WERI-Rb-1 (cell line): ENCODE results near the gene NUP205.

Experiments used
- DNase-seq: peaks from one replicate; pipeline ENCODE4 v3.0.0-alpha.2; 2020
- H3K27ac ChIP-seq: fragments of 250-450 bp; sonication (Bioruptor Pico); 2 replicates; pipeline ENCODE4 v1.5.1; 2020; ENCODE audit warnings: mild to moderate bottlenecking, moderate library complexity
- H3K27me3 ChIP-seq: fragments of 250-450 bp; sonication (Bioruptor Pico); 2 replicates; pipeline ENCODE4 v1.5.1; 2021; ENCODE audit warnings: mild to moderate bottlenecking, low read depth, moderate library complexity; ENCODE audit not compliant: insufficient read depth, severe bottlenecking
- H3K36me3 ChIP-seq: fragments of 250-450 bp; sonication (Bioruptor Pico); 2 replicates; pipeline ENCODE4 v1.5.1; 2020; ENCODE audit warnings: mild to moderate bottlenecking, moderate library complexity
- H3K4me3 ChIP-seq: 2 replicates; pipeline ENCODE4 v1.5.1; 2011; ENCODE audit warnings: low read depth, mild to moderate bottlenecking, control low read depth, low read length
- H3K9me3 ChIP-seq: fragments of 250-450 bp; sonication (Bioruptor Pico); 2 replicates; pipeline ENCODE4 v1.5.1; 2021; ENCODE audit warnings: mild to moderate bottlenecking, moderate library complexity; ENCODE audit not compliant: severe bottlenecking
- TF ChIP-seq, protein P1 (sequence below): IDR thresholded peaks from 2 replicates; pipeline ENCODE4 v1.5.1; 2011; ENCODE audit warnings: low read depth, mild to moderate bottlenecking, control low read depth, inconsistent platforms, low read length

The NUP205 gene

DNA sequence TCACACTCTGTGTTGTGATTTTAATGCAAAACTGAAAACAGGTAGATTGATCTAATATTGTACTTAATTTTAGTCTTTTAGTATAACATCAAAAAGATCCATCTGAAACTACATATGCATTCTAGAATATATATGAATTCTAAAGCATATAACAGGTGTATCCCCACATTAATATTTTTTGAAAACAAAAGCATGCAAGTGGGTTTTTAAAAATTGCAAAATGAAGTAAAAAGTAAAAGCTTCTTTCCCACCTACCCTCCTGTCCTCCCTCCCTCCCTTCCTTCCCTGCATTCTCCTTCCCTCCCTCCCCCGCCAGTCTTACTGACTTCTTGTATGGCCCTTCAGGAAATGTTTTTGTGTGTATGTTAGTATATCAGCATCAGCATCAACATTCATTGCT is 90.0 kb downstream of the NUP205 start:
- H3K9me3 ChIP-seq = no peaks in the 10 kb centered on the region
- no peaks in the 10 kb centered on the region for H3K27me3 ChIP-seq
- no peak overlapping the region for H3K27ac ChIP-seq
- peaks cover 57% of the 10 kb centered on the region for H3K36me3 ChIP-seq
- TF ChIP-seq, protein P1, sequence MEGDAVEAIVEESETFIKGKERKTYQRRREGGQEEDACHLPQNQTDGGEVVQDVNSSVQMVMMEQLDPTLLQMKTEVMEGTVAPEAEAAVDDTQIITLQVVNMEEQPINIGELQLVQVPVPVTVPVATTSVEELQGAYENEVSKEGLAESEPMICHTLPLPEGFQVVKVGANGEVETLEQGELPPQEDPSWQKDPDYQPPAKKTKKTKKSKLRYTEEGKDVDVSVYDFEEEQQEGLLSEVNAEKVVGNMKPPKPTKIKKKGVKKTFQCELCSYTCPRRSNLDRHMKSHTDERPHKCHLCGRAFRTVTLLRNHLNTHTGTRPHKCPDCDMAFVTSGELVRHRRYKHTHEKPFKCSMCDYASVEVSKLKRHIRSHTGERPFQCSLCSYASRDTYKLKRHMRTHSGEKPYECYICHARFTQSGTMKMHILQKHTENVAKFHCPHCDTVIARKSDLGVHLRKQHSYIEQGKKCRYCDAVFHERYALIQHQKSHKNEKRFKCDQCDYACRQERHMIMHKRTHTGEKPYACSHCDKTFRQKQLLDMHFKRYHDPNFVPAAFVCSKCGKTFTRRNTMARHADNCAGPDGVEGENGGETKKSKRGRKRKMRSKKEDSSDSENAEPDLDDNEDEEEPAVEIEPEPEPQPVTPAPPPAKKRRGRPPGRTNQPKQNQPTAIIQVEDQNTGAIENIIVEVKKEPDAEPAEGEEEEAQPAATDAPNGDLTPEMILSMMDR = no peak
- no peak for DNase-seq
- H3K4me3 ChIP-seq = no peak overlapping the region

DNA sequence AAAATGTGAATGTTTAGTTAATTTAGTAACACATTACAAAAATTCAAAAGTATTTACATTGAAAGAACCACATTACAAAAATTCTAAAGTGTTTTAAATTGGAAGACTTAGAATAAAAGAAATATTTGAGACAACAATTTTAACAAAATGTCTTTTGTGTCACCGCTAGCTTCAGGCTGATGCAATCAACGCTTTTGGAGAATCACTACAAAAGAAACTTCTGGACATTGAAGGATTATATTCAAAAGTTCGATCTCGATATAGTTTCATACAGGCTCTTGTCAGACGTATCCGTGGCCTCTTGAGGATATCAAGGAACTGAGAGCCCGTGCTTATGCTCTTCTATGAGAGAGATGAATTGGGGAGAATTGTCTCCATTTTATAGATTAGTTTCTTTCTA is 90.5 kb downstream of the NUP205 start:
- H3K36me3 ChIP-seq = peaks cover 57% of the 10 kb centered on the region
- H3K27ac ChIP-seq = no peak overlapping the region
- H3K9me3 ChIP-seq = no peaks in the 10 kb centered on the region
- TF ChIP-seq, protein P1 = no peak
- no peaks in the 10 kb centered on the region for H3K27me3 ChIP-seq
- no peak for DNase-seq
- H3K4me3 ChIP-seq = no peak overlapping the region

DNA sequence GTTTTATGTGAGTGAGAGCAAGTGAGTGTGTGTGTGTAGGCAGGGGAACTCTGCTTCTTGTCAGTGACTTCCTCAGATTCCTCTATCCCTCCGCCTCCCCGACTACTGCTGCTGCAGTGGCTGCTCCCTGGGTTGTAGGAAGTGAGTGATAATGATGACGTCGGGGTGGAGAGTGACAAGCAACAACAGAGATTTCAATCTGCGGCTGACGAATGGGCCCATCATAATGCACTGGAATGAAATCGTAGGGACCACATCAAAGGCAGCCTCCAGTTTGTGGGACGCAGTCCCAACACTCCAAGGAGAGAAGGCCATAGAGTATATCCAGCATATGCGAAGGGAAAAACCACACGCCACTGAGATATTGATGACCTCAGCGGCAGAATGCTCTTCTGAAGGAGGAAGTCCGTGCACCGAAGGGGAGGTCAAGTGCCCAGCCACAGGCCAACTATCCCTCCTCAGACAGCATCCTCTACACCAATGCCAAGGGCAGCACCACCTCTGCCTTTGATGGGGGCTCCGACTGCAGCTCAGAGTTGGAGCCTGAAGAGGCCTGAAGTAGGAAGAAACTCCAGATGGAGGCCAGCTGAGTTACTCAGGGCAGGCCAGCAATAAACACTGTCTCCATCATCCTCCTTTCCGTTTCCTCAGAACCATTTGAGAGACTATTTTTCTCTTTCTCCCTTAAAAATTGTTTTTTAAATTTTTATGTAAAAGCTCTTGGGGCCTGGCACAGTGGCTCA is 93.3 kb downstream of the NUP205 start:
- TF ChIP-seq, protein P1 = no peak
- H3K27me3 ChIP-seq = no peaks in the 10 kb centered on the region
- peaks cover 30% of the 10 kb centered on the region for H3K36me3 ChIP-seq
- H3K4me3 ChIP-seq = no peak overlapping the region
- DNase-seq = no peak
- H3K27ac ChIP-seq = no peak overlapping the region
- no peaks in the 10 kb centered on the region for H3K9me3 ChIP-seq

- no peaks in the 10 kb centered on the region for H3K27me3 ChIP-seq
- H3K4me3 ChIP-seq = no peak overlapping the region
These were observed 95.8 kb downstream of the NUP205 start for GRCh38 chr7:135653340-135654080.

GRCh38 chr7:135658564-135658963 is 100.8 kb downstream of the NUP205 start:
- Histone ChIP-seq H3K36me3 (no peaks in the 10 kb centered on the region), H3K27ac (no peak overlapping the region), H3K4me3 (no peak overlapping the region), H3K27me3 (no peaks in the 10 kb centered on the region), H3K9me3 (no peaks in the 10 kb centered on the region)
- TF ChIP-seq, protein P1 = no peak
- DNase-seq = no peak

More at GRCh38 chr7:135653340-135654080, 95.8 kb downstream of the NUP205 start:
- no peak overlapping the region for H3K27ac ChIP-seq
- peaks cover 9% of the 10 kb centered on the region; the same call in 1 of the 2 replicates for H3K36me3 ChIP-seq
- no peaks in the 10 kb centered on the region for H3K9me3 ChIP-seq
- TF ChIP-seq, protein P1 = no peak
- DNase-seq = no peak
